ENCODE data around the gene RAB11FIP3. TPM values are rescaled to one million over a fixed set of nuclear protein-coding genes. Genes with fewer than 3 reads are reported as not detected.
"Not testable (repeated sequence)": the region's sequence is repeated elsewhere in the genome, so short reads cannot be mapped to it uniquely, and the experiment has no call there.

The RAB11FIP3 gene
- total RNA-seq, 1 experiment from 2014 or later = 33.7 TPM

DNA sequence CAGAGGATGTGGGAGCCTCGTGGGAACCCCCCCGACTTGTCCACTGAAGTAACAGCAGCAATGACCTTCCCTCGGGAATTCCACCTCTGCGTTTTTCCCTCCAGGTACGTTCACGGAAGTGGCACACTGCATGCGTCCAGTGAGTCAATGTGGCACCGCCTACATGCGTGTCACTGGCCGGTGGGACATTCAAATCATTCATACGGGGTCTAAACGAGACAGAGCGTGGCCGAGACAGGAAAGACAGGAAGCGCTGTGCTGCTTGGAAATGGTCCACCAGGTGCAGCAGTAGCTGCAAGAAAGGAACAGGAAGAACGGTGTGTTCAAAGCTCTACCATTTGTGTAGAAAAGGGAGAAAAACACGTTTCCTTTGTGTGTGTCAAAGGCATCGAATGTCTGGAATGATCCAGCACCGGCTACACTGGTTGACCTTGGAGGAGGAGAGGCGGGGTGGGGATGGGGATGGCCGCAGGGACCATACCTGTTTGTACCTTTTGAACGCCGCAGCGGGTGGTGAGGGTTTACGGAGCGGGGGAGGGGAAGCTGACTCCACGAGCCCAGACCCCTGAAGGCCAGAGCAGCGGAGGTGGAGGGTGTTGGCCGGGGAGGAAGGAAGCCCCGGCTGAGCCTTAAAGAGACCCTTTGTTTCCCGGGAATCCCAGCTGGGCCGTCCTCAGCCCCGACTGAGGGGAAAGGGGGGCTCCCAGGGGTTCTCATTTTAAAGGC lies 42.0 kb upstream of the RAB11FIP3 start:
- peak overlapping the region; percentile 55 for H3K27ac Mint-ChIP-seq (ENCODE audit: unreplicated experiment)
- CTCF ChIA-PET = interaction anchor here (0.6 to 1.7 kb wide), 3 partner anchors 13 to 76 kb away, joined by 3 to 5 read pairs (median 5); partner anchors contain the start of genes DECR2 and MRPL28
- peak overlapping the region; percentile 50 for H3K4me3 Mint-ChIP-seq (ENCODE audit: low read depth, unreplicated experiment)
- H3K36me3 Mint-ChIP-seq (ENCODE audit: insufficient read depth, unreplicated experiment) = peaks cover 39% of the 10 kb centered on the region
- DNase-seq = peak; percentile 84
- H3K4me1 Mint-ChIP-seq (ENCODE audit: low read depth, unreplicated experiment) = peaks cover 9% of the 10 kb centered on the region
- intact Hi-C loops (cut with micrococcal nuclease; ENCODE audit: unreplicated experiment) = loop anchor here (2.0 kb wide), 1 partner anchor 13 kb away; the partner anchor contains the start of gene NME4
- TF ChIP-seq, protein P1, sequence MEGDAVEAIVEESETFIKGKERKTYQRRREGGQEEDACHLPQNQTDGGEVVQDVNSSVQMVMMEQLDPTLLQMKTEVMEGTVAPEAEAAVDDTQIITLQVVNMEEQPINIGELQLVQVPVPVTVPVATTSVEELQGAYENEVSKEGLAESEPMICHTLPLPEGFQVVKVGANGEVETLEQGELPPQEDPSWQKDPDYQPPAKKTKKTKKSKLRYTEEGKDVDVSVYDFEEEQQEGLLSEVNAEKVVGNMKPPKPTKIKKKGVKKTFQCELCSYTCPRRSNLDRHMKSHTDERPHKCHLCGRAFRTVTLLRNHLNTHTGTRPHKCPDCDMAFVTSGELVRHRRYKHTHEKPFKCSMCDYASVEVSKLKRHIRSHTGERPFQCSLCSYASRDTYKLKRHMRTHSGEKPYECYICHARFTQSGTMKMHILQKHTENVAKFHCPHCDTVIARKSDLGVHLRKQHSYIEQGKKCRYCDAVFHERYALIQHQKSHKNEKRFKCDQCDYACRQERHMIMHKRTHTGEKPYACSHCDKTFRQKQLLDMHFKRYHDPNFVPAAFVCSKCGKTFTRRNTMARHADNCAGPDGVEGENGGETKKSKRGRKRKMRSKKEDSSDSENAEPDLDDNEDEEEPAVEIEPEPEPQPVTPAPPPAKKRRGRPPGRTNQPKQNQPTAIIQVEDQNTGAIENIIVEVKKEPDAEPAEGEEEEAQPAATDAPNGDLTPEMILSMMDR (IDR thresholded peaks at IDR 0.05; ENCODE audit: unreplicated experiment) = no peak
- H3K9me3 Mint-ChIP-seq (ENCODE audit: low read depth, unreplicated experiment) = no peaks in the 10 kb centered on the region
- H3K27me3 Mint-ChIP-seq (ENCODE audit: unreplicated experiment) = no peaks in the 10 kb centered on the region
- no TSS peak for BruUV-seq (replicated peaks)

DNA sequence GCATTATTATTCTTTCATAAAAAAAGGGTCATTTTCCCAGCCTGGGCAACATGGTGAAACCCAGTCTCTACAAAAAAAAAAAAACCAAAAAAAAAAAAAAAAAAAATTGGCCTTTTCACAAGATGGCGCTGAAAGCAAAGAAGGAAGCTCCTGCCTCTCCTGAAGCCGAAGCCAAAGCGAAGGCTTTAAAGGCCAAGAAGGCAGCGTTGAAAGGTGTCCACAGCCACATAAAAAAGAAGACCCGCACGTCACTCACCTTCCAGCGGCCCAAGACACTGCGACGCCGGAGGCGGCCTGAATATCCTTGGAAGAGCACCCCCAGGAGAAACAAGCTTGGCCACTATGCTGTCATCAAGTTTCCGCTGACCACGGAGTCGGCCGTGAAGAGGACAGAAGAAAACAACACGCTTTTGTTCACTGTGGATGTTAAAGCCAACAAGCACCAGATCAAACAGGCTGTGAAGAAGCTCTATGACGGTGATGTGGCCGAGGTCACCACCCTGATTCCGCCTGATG lies 38.8 kb upstream of the RAB11FIP3 start:
- no peaks in the 10 kb centered on the region for H3K9me3 Mint-ChIP-seq (ENCODE audit: low read depth, unreplicated experiment)
- CTCF ChIA-PET = interaction anchor here (0.6 to 1.1 kb wide), 5 partner anchors 8 to 192 kb away, joined by 3 to 8 read pairs (median 4); partner anchors contain the start of gene RAB11FIP3
- BruUV-seq (replicated peaks) = no TSS peak
- DNase-seq = no peak
- no peak overlapping the region for H3K4me3 Mint-ChIP-seq (ENCODE audit: low read depth, unreplicated experiment)
- H3K36me3 Mint-ChIP-seq (ENCODE audit: insufficient read depth, unreplicated experiment) = peaks cover 29% of the 10 kb centered on the region
- peaks cover 9% of the 10 kb centered on the region for H3K4me1 Mint-ChIP-seq (ENCODE audit: low read depth, unreplicated experiment)
- H3K27ac Mint-ChIP-seq (ENCODE audit: unreplicated experiment) = no peak overlapping the region
- no peaks in the 10 kb centered on the region for H3K27me3 Mint-ChIP-seq (ENCODE audit: unreplicated experiment)
- intact Hi-C loops (cut with micrococcal nuclease; ENCODE audit: unreplicated experiment) = no loop called here
- TF ChIP-seq, protein P1 (IDR thresholded peaks at IDR 0.05; ENCODE audit: unreplicated experiment) = no peak

DNA sequence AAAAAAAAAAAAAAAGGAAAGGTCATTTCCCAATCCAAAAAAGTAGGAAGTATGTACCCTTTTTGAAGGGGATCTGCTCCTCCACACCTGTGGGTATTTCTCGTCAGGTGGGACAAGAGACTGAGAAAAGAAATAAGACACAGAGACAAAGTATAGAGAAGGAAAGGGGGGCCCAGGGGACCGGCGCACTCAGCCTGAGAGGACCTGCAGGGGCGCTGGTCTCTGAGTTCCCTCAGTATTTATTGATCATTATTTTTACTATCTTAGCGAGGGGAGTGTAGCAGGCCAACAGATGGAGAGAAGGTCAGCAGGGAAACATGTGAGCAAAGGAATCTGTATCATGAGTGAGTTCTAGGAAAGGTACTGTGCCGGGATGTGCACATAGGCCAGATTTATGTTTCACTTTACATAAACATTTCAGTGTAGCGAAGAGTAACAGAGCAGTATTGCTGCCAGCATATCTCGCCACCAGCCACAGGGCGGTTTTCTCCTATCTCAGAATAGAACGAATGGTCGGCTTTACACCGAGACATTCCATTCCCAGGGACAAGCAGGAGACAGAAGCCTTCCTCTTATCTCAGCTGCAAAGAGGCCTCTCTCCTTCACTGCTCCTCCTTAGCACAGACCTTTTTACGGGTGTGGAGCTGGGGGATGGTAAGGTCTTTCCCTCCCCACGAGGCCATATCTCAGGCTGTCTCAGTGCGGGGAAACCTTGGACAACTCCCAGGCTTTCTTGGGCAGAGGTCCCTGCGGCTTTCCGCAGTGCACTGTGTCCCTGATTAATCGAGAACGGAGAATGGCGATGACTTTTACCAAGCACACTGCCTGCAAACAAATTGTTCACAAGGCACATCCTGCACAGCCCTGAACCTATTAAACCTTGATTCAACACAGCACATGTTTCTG lies 37.4 kb upstream of the RAB11FIP3 start:
- H3K4me3 Mint-ChIP-seq (ENCODE audit: low read depth, unreplicated experiment); H3K9me3 Mint-ChIP-seq (ENCODE audit: low read depth, unreplicated experiment); CTCF ChIA-PET; H3K27ac Mint-ChIP-seq (ENCODE audit: unreplicated experiment); H3K4me1 Mint-ChIP-seq (ENCODE audit: low read depth, unreplicated experiment); intact Hi-C loops (cut with micrococcal nuclease; ENCODE audit: unreplicated experiment); H3K27me3 Mint-ChIP-seq (ENCODE audit: unreplicated experiment); DNase-seq; BruUV-seq (replicated peaks): not testable (repeated sequence)
- H3K36me3 Mint-ChIP-seq (ENCODE audit: insufficient read depth, unreplicated experiment) = peaks cover 21% of the 10 kb centered on the region

DNA sequence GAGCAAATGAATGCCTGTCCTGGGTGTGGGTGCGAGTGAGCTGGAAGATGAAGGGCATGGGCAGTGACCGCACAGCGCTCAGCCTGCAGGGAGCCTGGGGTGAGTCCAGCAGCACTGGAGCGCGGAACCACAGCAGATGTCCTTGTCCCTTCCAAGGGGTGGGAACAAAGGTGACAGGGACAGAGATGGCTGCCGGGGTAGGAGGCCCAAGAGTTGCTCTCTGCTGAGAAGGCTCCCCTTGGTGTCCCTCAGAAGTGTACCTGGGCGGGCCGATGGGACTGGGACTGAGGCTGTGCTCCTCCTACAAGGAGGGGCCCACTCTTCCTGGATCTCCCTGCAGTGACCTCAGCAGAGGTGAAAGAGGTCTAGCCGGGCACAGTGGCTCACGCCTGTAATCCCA lies 36.1 kb upstream of the RAB11FIP3 start:
- Mint-ChIP-seq H3K9me3 (ENCODE audit: low read depth, unreplicated experiment) (no peaks in the 10 kb centered on the region), H3K36me3 (ENCODE audit: insufficient read depth, unreplicated experiment) (peaks cover 15% of the 10 kb centered on the region), H3K4me3 (ENCODE audit: low read depth, unreplicated experiment) (no peak overlapping the region), H3K27ac (ENCODE audit: unreplicated experiment) (no peak overlapping the region), H3K27me3 (ENCODE audit: unreplicated experiment) (no peaks in the 10 kb centered on the region), H3K4me1 (ENCODE audit: low read depth, unreplicated experiment) (no peaks in the 10 kb centered on the region)
- CTCF ChIA-PET = no interaction called here
- BruUV-seq (replicated peaks) = no TSS peak
- TF ChIP-seq, protein P1 (IDR thresholded peaks at IDR 0.05; ENCODE audit: unreplicated experiment) = no peak
- DNase-seq = no peak
- intact Hi-C loops (cut with micrococcal nuclease; ENCODE audit: unreplicated experiment) = no loop called here

Data from Calu3 (cell line).